Measurements from ENCODE around the gene PRF1. TPM values are rescaled to one million over a fixed set of nuclear protein-coding genes. Genes with fewer than 3 reads are reported as not detected.

PRF1 gene
- total RNA-seq, 1 experiment from 2014 or later, result 6.4 TPM

GRCh38 chr10:70579234-70580002, 23.1 kb downstream of the PRF1 start:
- Histone ChIP-seq H3K4me3 (replicated peaks in 1 of 2; ENCODE audit: low read depth in 1 of 2, low read length in 2 of 2) (no peak overlapping the region), H4K20me1 (ENCODE audit: insufficient read depth) (no peaks in the 10 kb centered on the region), H3K27me3 (ENCODE audit: insufficient read depth, low read length) (no peaks in the 10 kb centered on the region), H3K9me3 (ENCODE audit: control insufficient read depth in 1 of 2, insufficient read depth in 1 of 2, low read depth in 1 of 2, low read length in 2 of 2) (no peaks in the 10 kb centered on the region), H3K27ac (ENCODE audit: low read depth, low read length) (peak overlapping the region; percentile 96), H3K4me2 (ENCODE audit: low read length) (peak overlapping the region; percentile 66), H3K9me2 (ENCODE audit: insufficient read depth) (no peaks in the 10 kb centered on the region), H3K9ac (ENCODE audit: low read length) (peak overlapping the region; percentile 45), H3K79me2 (ENCODE audit: insufficient read depth, low read length) (no peaks in the 10 kb centered on the region), H3K4me1 (ENCODE audit: control insufficient read depth in 1 of 2, insufficient read depth in 2 of 2, low read length in 2 of 2) (peaks cover 67 to 95% of the 10 kb centered on the region in 2 experiments), H2AFZ (ENCODE audit: low read depth, low read length, poor library complexity, severe bottlenecking) (no peak overlapping the region), H3K36me3 (ENCODE audit: control insufficient read depth in 1 of 2, insufficient read depth in 2 of 2, low read length in 2 of 2) (no peaks in the 10 kb centered on the region)
- intact Hi-C loops (cut with micrococcal nuclease), result no loop called here
- TF ChIP-seq MAX (IDR thresholded peaks at IDR 0.05), result peak; percentile 62
- no peak for TF ChIP-seq FOSL1 (IDR thresholded peaks at IDR 0.05; ENCODE audit: low read depth)
- TF ChIP-seq CBX3 (IDR thresholded peaks at IDR 0.05; ENCODE audit: low read depth), result peak; percentile 67; the same call in 1 of the 2 replicates
- TF ChIP-seq SIN3A (IDR thresholded peaks at IDR 0.05; ENCODE audit: low read depth), result no peak
- peak; percentile 32; the same call in 1 of the 2 replicates for TF ChIP-seq SP1 (IDR thresholded peaks at IDR 0.05; ENCODE audit: low read depth)
- BruUV-seq (replicated peaks), result no TSS peak
- peak; percentile 48 for DNase-seq (ENCODE audit: low read depth, low spot score)
- no peak; the same call in 1 of the 2 replicates for ATAC-seq
- RAD21 ChIA-PET (ENCODE audit: low non-redundant PET in 1 of 2, low total read pairs in 2 of 2, uncharacterized antibody in 2 of 2, unreplicated experiment in 2 of 2), result interaction anchor here in 1 of 2 experiments (1.0 kb wide), 1 partner anchor 20 kb away, joined by 3 read pairs; no protein-coding TSS in a partner anchor
- CTCF ChIA-PET, result interaction anchor here (1.0 kb wide), 1 partner anchor 20 kb away, joined by 5 read pairs; no protein-coding TSS in a partner anchor
- POLR2A ChIA-PET, result no interaction called here

GRCh38 chr10:70578371-70578947, 24.1 kb downstream of the PRF1 start:
- intact Hi-C loops (cut with micrococcal nuclease), result no loop called here
- Histone ChIP-seq H3K9ac (ENCODE audit: low read length) (peak overlapping the region; percentile 52), H4K20me1 (ENCODE audit: insufficient read depth) (no peaks in the 10 kb centered on the region), H3K79me2 (ENCODE audit: insufficient read depth, low read length) (no peaks in the 10 kb centered on the region), H3K36me3 (ENCODE audit: control insufficient read depth in 1 of 2, insufficient read depth in 2 of 2, low read length in 2 of 2) (no peaks in the 10 kb centered on the region), H3K4me2 (ENCODE audit: low read length) (peak overlapping the region; percentile 66), H3K27me3 (ENCODE audit: insufficient read depth, low read length) (no peaks in the 10 kb centered on the region), H3K27ac (ENCODE audit: low read depth, low read length) (peak overlapping the region; percentile 96), H2AFZ (ENCODE audit: low read depth, low read length, poor library complexity, severe bottlenecking) (no peak overlapping the region), H3K4me1 (ENCODE audit: control insufficient read depth in 1 of 2, insufficient read depth in 2 of 2, low read length in 2 of 2) (peaks cover 67 to 95% of the 10 kb centered on the region in 2 experiments), H3K4me3 (replicated peaks in 1 of 2; ENCODE audit: low read depth in 1 of 2, low read length in 2 of 2) (no peak overlapping the region), H3K9me3 (ENCODE audit: control insufficient read depth in 1 of 2, insufficient read depth in 1 of 2, low read depth in 1 of 2, low read length in 2 of 2) (no peaks in the 10 kb centered on the region), H3K9me2 (ENCODE audit: insufficient read depth) (no peaks in the 10 kb centered on the region)
- ATAC-seq, result peak; percentile 77
- POLR2A ChIA-PET, result no interaction called here
- BruUV-seq (replicated peaks), result no TSS peak
- peak; percentile 100 for DNase-seq (ENCODE audit: low read depth, low spot score)
- RAD21 ChIA-PET (ENCODE audit: low non-redundant PET in 1 of 2, low total read pairs in 2 of 2, uncharacterized antibody in 2 of 2, unreplicated experiment in 2 of 2), result interaction anchor here (1.0 to 1.1 kb wide), 2 partner anchors 13 to 20 kb away, joined by 3 read pairs; no protein-coding TSS in a partner anchor
- CTCF ChIA-PET, result interaction anchor here (0.8 to 1.1 kb wide), 2 partner anchors 17 to 20 kb away, joined by 3 to 4 read pairs; no protein-coding TSS in a partner anchor
- TF ChIP-seq SP1 (IDR thresholded peaks at IDR 0.05; ENCODE audit: low read depth) (peak; percentile 99), CTCF (IDR thresholded peaks at IDR 0.05 in 2 of 3, conservative IDR thresholded peaks at IDR 0.05 in 1 of 3; ENCODE audit: borderline replicate concordance in 1 of 3, insufficient read depth in 1 of 3, low read depth in 2 of 3, low read length in 2 of 3) (no peak), SIN3A (IDR thresholded peaks at IDR 0.05; ENCODE audit: low read depth) (peak; percentile 85), ZFX (IDR thresholded peaks at IDR 0.05) (no peak), YY1 (IDR thresholded peaks at IDR 0.05; ENCODE audit: extremely low read depth, insufficient replicate concordance, low read depth, low read length) (no peak), EZH2 (IDR thresholded peaks at IDR 0.05) (no peak), EGR1 (IDR thresholded peaks at IDR 0.05; ENCODE audit: low read depth) (peak; percentile 94), ELF1 (IDR thresholded peaks at IDR 0.05; ENCODE audit: borderline replicate concordance, low read depth) (no peak; the same call in 1 of the 2 replicates), ZNF274 (IDR thresholded peaks at IDR 0.05; ENCODE audit: low read depth, low read length) (no peak), FOSL1 (IDR thresholded peaks at IDR 0.05; ENCODE audit: low read depth) (peak; percentile 97), CEBPB (IDR thresholded peaks at IDR 0.05; ENCODE audit: low read depth) (peak; percentile 95), TCF7L2 (IDR thresholded peaks at IDR 0.05; ENCODE audit: borderline replicate concordance, extremely low read depth, insufficient read depth, insufficient read length) (peak; percentile 76), SRF (IDR thresholded peaks at IDR 0.05; ENCODE audit: low read depth) (peak; percentile 81), JUND (IDR thresholded peaks at IDR 0.05) (peak; percentile 99), RAD21 (IDR thresholded peaks at IDR 0.05; ENCODE audit: low read depth) (peak; percentile 44), POLR2A (IDR thresholded peaks at IDR 0.05; ENCODE audit: borderline replicate concordance, extremely low read depth, insufficient read depth, insufficient read length) (no peak)
